H1 (cell line): ENCODE measurements around the gene C5. TPM values are rescaled to one million over a fixed set of nuclear protein-coding genes. Genes with fewer than 3 reads are reported as not detected.

Source experiments
- RAD21 ChIP-seq, 2 experiments: IDR thresholded peaks in 1 of 2; conservative IDR thresholded peaks in 1 of 2; 2 replicates each; pipeline ENCODE4 v1.6.1; 2011; ENCODE audit warnings: low read depth in 2 of 2, low read length in 2 of 2, improper control_type of control experiment in 1 of 2, inconsistent platforms in 1 of 2, mild to moderate bottlenecking in 1 of 2, moderate library complexity in 1 of 2
- RNF2 ChIP-seq: fragments of 200-900, 300-1000 bp; sonication (generic); IDR thresholded peaks from 2 replicates; pipeline ENCODE4 v1.7.1; 2016; ENCODE audit warnings: borderline replicate concordance, low read depth, mild to moderate bottlenecking, antibody characterized with exemption, low read length; ENCODE audit not compliant: poor library complexity, severe bottlenecking; ENCODE audit errors: missing control alignments
- YY1 ChIP-seq: IDR thresholded peaks from 2 replicates; pipeline ENCODE4 v1.6.1; 2011; ENCODE audit warnings: low read depth, mild to moderate bottlenecking, low read length
- polyA plus RNA-seq, 7 experiments: library from polyadenylated mRNA; depleted of rRNA in 3 of 7; stranded (reverse) in 5 of 7; unstranded in 2 of 7; fragments of >200 nt in 5 of 7; fragments of 200-250 nt in 2 of 7; gene quantifications; 1 replicate in 5 of 7; 2 replicates in 1 of 7; 4 replicates in 1 of 7; pipeline versions ENCODE4 v1.2.1 to v1.2.3, GENCODE V29; 2011 to 2013; ENCODE audit warnings: missing spikeins in 2 of 7, mixed read lengths in 2 of 7
- total RNA-seq: library from RNA; stranded (reverse); fragmentation: NEBNext Ultra II Directional; extraction: Animal tissue kit (Norgen Biotek cat#: 25700); gene quantifications from 2 replicates; pipeline ENCODE4 v1.2.1, GENCODE V29; 2021

Gene C5
- total and polyA plus RNA-seq, 2 of the 8 experiments (the other 6 are each of a cell fraction or from before 2014, with no cell fraction given): 0.24 to 0.35 TPM

DNA sequence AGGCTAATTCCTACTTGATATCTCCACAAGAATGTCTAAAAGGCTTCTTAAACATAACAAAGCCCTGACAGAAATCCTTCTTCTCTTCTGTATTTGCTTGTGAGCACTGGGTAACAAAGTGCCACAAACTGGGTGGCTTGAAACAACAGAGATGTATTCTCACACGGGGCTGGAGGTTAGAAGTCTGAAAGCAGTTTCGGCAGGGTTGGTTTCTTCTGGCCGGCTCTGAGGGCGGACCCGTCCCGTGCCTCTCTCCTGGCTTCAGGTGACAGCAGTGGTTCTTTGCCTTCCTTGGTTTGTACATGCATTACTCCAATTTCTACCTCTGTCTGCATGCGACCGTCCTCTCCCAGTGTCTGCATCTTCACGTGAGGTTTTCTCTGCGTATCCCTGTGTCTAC is 109.5 kb downstream of the C5 start (continued):
- no peak for TF ChIP-seq RAD21 (IDR thresholded peaks at IDR 0.05 in 1 of 2, conservative IDR thresholded peaks at IDR 0.05 in 1 of 2; ENCODE audit: low read depth in 2 of 2, low read length in 2 of 2)
- TF ChIP-seq RNF2: no peak
- TF ChIP-seq YY1: no peak
